HG02678 (cell line): Measurements from ENCODE around the gene ATIC.

Experiments used
- ATAC-seq: cut with Tn5 transposase; IDR thresholded peaks from one replicate; pipeline ENCODE4 v1.9.1; 2021; ENCODE audit warnings: mild to moderate bottlenecking, moderate library complexity; ENCODE audit not compliant: unreplicated experiment

ATIC gene

GRCh38 chr2:215396595-215397313, 84.9 kb downstream of the ATIC start:
- ATAC-seq: no peak

GRCh38 chr2:215397632-215398341, 85.9 kb downstream of the ATIC start:
- ATAC-seq: no peak

- ATAC-seq: no peak
Measured at GRCh38 chr2:215399067-215399716, 87.3 kb downstream of the ATIC start.
